ENCODE results near the gene AP3B1. TPM values are rescaled to one million over a fixed set of nuclear protein-coding genes. Genes with fewer than 3 reads are reported as not detected.
A peak's percentile ranks its signal among the peaks of the same experiment; 100 is the strongest.

AP3B1 gene
- total and polyA plus RNA-seq, 2 experiments from 2014 or later, result 32.1 to 46.3 TPM

- TF ChIP-seq, protein P1, sequence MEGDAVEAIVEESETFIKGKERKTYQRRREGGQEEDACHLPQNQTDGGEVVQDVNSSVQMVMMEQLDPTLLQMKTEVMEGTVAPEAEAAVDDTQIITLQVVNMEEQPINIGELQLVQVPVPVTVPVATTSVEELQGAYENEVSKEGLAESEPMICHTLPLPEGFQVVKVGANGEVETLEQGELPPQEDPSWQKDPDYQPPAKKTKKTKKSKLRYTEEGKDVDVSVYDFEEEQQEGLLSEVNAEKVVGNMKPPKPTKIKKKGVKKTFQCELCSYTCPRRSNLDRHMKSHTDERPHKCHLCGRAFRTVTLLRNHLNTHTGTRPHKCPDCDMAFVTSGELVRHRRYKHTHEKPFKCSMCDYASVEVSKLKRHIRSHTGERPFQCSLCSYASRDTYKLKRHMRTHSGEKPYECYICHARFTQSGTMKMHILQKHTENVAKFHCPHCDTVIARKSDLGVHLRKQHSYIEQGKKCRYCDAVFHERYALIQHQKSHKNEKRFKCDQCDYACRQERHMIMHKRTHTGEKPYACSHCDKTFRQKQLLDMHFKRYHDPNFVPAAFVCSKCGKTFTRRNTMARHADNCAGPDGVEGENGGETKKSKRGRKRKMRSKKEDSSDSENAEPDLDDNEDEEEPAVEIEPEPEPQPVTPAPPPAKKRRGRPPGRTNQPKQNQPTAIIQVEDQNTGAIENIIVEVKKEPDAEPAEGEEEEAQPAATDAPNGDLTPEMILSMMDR (conservative IDR thresholded peaks at IDR 0.05; ENCODE audit: low read depth in 2 of 2), result no peak
- TF ChIP-seq NANOG (IDR thresholded peaks at IDR 0.05; ENCODE audit: borderline replicate concordance), result no peak
- TF ChIP-seq ZNF114 (CRISPR knock-in tag; IDR thresholded peaks at IDR 0.05), result no peak
- no peak for TF ChIP-seq POLR2AphosphoS5 (IDR thresholded peaks at IDR 0.05; ENCODE audit: low read depth)
Measured at GRCh38 chr5:77983482-77984199, 310.9 kb downstream of the AP3B1 start (continued).

DNA sequence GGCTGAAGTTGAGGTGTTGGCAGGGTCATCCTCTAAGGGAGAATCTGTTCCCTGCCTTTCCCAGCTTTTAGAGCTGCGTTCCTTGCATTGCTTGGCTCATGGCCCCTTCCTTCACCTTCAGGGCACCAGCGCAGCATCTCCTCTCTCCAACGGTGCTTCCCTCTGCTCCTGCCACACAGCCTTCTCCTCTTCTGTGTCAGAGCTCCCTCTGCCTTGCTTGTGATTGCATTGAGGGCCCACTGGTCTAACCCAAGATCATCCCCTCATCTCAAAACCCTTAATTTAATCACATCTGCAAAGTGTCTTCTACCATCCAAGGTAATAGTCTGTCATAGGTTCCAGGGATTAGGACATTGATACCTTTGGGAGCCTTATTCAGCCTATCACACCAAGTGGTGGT lies 312.7 kb downstream of the AP3B1 start:
- Mint-ChIP-seq H3K9me3 (no peaks in the 10 kb centered on the region; the same call in 2 of the 3 replicates), H3K4me3 (no peak overlapping the region), H3K4me1 (peaks cover 31% of the 10 kb centered on the region), H3K27me3 (ENCODE audit: insufficient read depth, low read depth, poor library complexity) (peaks cover 28% of the 10 kb centered on the region), H3K27ac (no peak overlapping the region), H3K36me3 (ENCODE audit: low read depth) (no peaks in the 10 kb centered on the region)
- TF ChIP-seq, protein P1 (conservative IDR thresholded peaks at IDR 0.05; ENCODE audit: low read depth in 2 of 2), result peak in 1 of 2 experiments; percentile 61; a peak in 2 of 4 replicates
- no peak for TF ChIP-seq ZNF114 (CRISPR knock-in tag; IDR thresholded peaks at IDR 0.05)
- no peak overlapping the region for H3K4me3 ChIP-seq
- H3K36me3 ChIP-seq (ENCODE audit: insufficient read depth), result no peaks in the 10 kb centered on the region
- no peaks in the 10 kb centered on the region; the same call in 1 of the 2 replicates for H4K20me1 ChIP-seq (replicated peaks; ENCODE audit: insufficient read depth)
- DNase-seq (ENCODE audit: low spot score) (peak; percentile 22), ATAC-seq (peak; percentile 14; the same call in 2 of the 3 replicates)
- no peaks in the 10 kb centered on the region for H3K79me2 ChIP-seq (replicated peaks; ENCODE audit: insufficient read depth)
- no peak overlapping the region for H3K4me2 ChIP-seq
- no peak overlapping the region for H2AFZ ChIP-seq
- peaks cover 21% of the 10 kb centered on the region for H3K4me1 ChIP-seq (ENCODE audit: insufficient read depth)
- peaks cover 33% of the 10 kb centered on the region for H3K27me3 ChIP-seq (ENCODE audit: insufficient read depth)
- H3K27ac ChIP-seq (ENCODE audit: low read depth), result no peak overlapping the region
- no peaks in the 10 kb centered on the region for H3K9me2 ChIP-seq (ENCODE audit: insufficient read depth)
- no peaks in the 10 kb centered on the region for H3F3A ChIP-seq (replicated peaks; ENCODE audit: low read depth)

DNA sequence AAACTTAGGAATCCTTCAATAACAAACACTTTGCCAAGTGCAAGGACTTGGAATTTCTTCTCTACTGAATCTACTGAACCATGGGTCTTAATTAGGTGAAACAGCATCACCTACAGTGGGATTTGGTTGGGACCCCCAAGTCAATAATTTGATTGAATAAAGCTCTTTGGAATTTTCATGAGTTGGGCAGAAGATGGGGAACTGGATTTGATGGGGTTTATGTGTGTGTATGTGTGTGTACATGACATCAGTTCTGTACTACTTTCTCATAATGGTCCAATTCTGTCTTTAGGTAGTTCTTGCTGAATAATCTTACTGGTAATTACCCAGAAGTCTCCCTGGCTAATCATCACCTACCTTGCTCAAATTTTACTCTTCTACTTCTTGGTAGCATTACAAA lies 319.9 kb downstream of the AP3B1 start:
- Histone ChIP-seq H2AFZ (no peak overlapping the region), H3K9me2 (ENCODE audit: insufficient read depth) (no peaks in the 10 kb centered on the region), H3F3A (replicated peaks; ENCODE audit: low read depth) (no peaks in the 10 kb centered on the region), H3K79me2 (replicated peaks; ENCODE audit: insufficient read depth) (no peaks in the 10 kb centered on the region), H3K4me3 (no peak overlapping the region), H4K20me1 (replicated peaks; ENCODE audit: insufficient read depth) (no peaks in the 10 kb centered on the region), H3K27me3 (ENCODE audit: insufficient read depth) (peaks cover 98% of the 10 kb centered on the region), H3K4me2 (no peak overlapping the region), H3K36me3 (ENCODE audit: insufficient read depth) (no peaks in the 10 kb centered on the region), H3K4me1 (ENCODE audit: insufficient read depth) (peaks cover 21% of the 10 kb centered on the region), H3K27ac (ENCODE audit: low read depth) (no peak overlapping the region)
- H3K4me1 Mint-ChIP-seq, result peaks cover 15% of the 10 kb centered on the region; the same call in 2 of the 3 replicates
- no peaks in the 10 kb centered on the region for H3K36me3 Mint-ChIP-seq (ENCODE audit: low read depth)
- DNase-seq (ENCODE audit: low spot score) (no peak), ATAC-seq (no peak)
- H3K27me3 Mint-ChIP-seq (ENCODE audit: insufficient read depth, low read depth, poor library complexity), result peaks cover 63% of the 10 kb centered on the region
- H3K27ac Mint-ChIP-seq, result no peak overlapping the region
- no peaks in the 10 kb centered on the region; the same call in 2 of the 3 replicates for H3K9me3 Mint-ChIP-seq
- H3K4me3 Mint-ChIP-seq, result no peak overlapping the region
- TF ChIP-seq ZNF462 (CRISPR knock-in tag; IDR thresholded peaks at IDR 0.05) (no peak), ZNF331 (CRISPR knock-in tag; IDR thresholded peaks at IDR 0.05; ENCODE audit: low read depth) (no peak), NANOG (IDR thresholded peaks at IDR 0.05; ENCODE audit: borderline replicate concordance) (no peak), STAT1 (IDR thresholded peaks at IDR 0.05; ENCODE audit: unreplicated experiment) (no peak), EZH2phosphoT487 (IDR thresholded peaks at IDR 0.05; ENCODE audit: unreplicated experiment) (no peak), ZNF114 (CRISPR knock-in tag; IDR thresholded peaks at IDR 0.05) (no peak)

Data from GM23338 (cell line).